NCI-H226 (cell line): ENCODE results near the gene SPTLC3.

Experiments used
- DNase-seq: peaks from one replicate; pipeline ENCODE4 v3.0.0-alpha.2; 2015

SPTLC3 gene

GRCh38 chr20:12987261-12987660 lies 21.5 kb upstream of the SPTLC3 start:
- DNase-seq: no peak

GRCh38 chr20:12989586-12990115 lies 19.1 kb upstream of the SPTLC3 start:
- no peak for DNase-seq

GRCh38 chr20:12997128-12997655 lies 11.6 kb upstream of the SPTLC3 start:
- DNase-seq: no peak

- DNase-seq: no peak
Observed at GRCh38 chr20:12998046-12998445, 10.7 kb upstream of the SPTLC3 start.

- no peak for DNase-seq
Observed at GRCh38 chr20:12999201-12999600, 9.6 kb upstream of the SPTLC3 start.

- DNase-seq: no peak
Observed at GRCh38 chr20:13002251-13002650, 6.5 kb upstream of the SPTLC3 start.

- DNase-seq: peak; percentile 62
Observed at GRCh38 chr20:13006825-13007224, 1.9 kb upstream of the SPTLC3 start.

GRCh38 chr20:13007596-13007995 lies 1.2 kb upstream of the SPTLC3 start:
- no peak for DNase-seq

- DNase-seq: peak; percentile 48
Observed at GRCh38 chr20:13009682-13010406, 1.1 kb downstream of the SPTLC3 start.

- DNase-seq: no peak
Observed at GRCh38 chr20:13012886-13013285, 4.1 kb downstream of the SPTLC3 start.

- no peak for DNase-seq
Observed at GRCh38 chr20:13013411-13013810, 4.6 kb downstream of the SPTLC3 start.

GRCh38 chr20:13017235-13017634 lies 8.5 kb downstream of the SPTLC3 start:
- DNase-seq: peak; percentile 30

GRCh38 chr20:13017883-13018535 lies 9.2 kb downstream of the SPTLC3 start:
- DNase-seq: no peak

- DNase-seq: no peak
Observed at GRCh38 chr20:13021205-13021970, 12.6 kb downstream of the SPTLC3 start.

- peak; percentile 31 for DNase-seq
Observed at GRCh38 chr20:13022401-13023155, 13.8 kb downstream of the SPTLC3 start.

GRCh38 chr20:13024596-13024995 lies 15.8 kb downstream of the SPTLC3 start:
- DNase-seq: no peak

GRCh38 chr20:13025181-13025580 lies 16.4 kb downstream of the SPTLC3 start:
- DNase-seq: no peak

- DNase-seq: peak; percentile 28
Observed at GRCh38 chr20:13028001-13028400, 19.2 kb downstream of the SPTLC3 start.

- no peak for DNase-seq
Observed at GRCh38 chr20:13028673-13029072, 19.9 kb downstream of the SPTLC3 start.

- DNase-seq: peak; percentile 86
Observed at GRCh38 chr20:13029687-13030375, 21.1 kb downstream of the SPTLC3 start.

GRCh38 chr20:13031751-13032150 lies 23.0 kb downstream of the SPTLC3 start:
- no peak for DNase-seq

- no peak for DNase-seq
Observed at GRCh38 chr20:13034115-13034514, 25.3 kb downstream of the SPTLC3 start.
